GM12878 (cell line): ENCODE data around the gene CCDC9B. TPM values are rescaled to one million over a fixed set of nuclear protein-coding genes. Genes with fewer than 3 reads are reported as not detected.

Experiments used
- ATAC-seq: fragments of 200-7000 bp; cut with Tn5 transposase; 3 replicates; pipeline ENCODE4 v1.9.1; 2020; ENCODE audit warnings: mild to moderate bottlenecking, moderate library complexity
- BruUV-seq: library from RNA; stranded (reverse); fragments of 400-500 nt; replicated peaks from 2 replicates; lab custom pipeline; 2021; lab: Mats Ljungman, UMichigan
- CTCF ChIA-PET: fragments of 300-600 bp; sonication (Branson Sonifier 250); formaldehyde crosslinking; extraction: SDS; loops from one replicate; lab custom pipeline; 2021; ENCODE audit warnings: inconsistent platforms; lab: Yijun Ruan, JAX
- POLR2A ChIA-PET: fragments of 350-600 bp; formaldehyde crosslinking; extraction: SDS; loops from one replicate; lab custom pipeline; 2021; ENCODE audit warnings: inconsistent platforms; lab: Charles Lee
- RAD21 ChIA-PET: fragments of 300-600 bp; sonication (Branson Sonifier 250); formaldehyde crosslinking; loops from one replicate; lab custom pipeline; 2023; ENCODE audit warnings: antibody characterized with exemption; ENCODE audit not compliant: unreplicated experiment; lab: Charles Lee
- SMC1A ChIA-PET: fragments of 300-600 bp; sonication (Branson Sonifier 250); formaldehyde crosslinking; loops from one replicate; lab custom pipeline; 2023; ENCODE audit not compliant: unreplicated experiment, uncharacterized antibody; lab: Charles Lee
- DNase-seq: peaks from one replicate; pipeline ENCODE4 v3.0.0-alpha.2; 2011; ENCODE audit warnings: low read depth, low spot score
- FAIRE-seq: peaks from 3 replicates; lab custom pipeline; 2011; peaks lifted over from hg19 to GRCh38; lab: Jason Lieb, UNC
- H2AFZ ChIP-seq: 2 replicates; pipeline ENCODE4 v1.6.0; 2011; ENCODE audit warnings: low read depth, low read length, control low read depth; ENCODE audit not compliant: control insufficient read depth
- H3K27ac ChIP-seq: 2 replicates; pipeline ENCODE4 v1.5.1; 2011; ENCODE audit warnings: control low read depth; ENCODE audit not compliant: control insufficient read depth, insufficient read depth
- H3K27me3 ChIP-seq, 2 experiments: replicated peaks in 1 of 2; 2 replicates each; pipeline versions ENCODE4 v1.6.0 to v1.6.1; 2011; ENCODE audit warnings: low read length in 1 of 2; ENCODE audit not compliant: control insufficient read depth in 2 of 2, insufficient read depth in 2 of 2
- H3K36me3 ChIP-seq, 2 experiments: 2 replicates each; pipeline ENCODE4 v1.5.1; 2011; ENCODE audit warnings: low read length in 1 of 2; ENCODE audit not compliant: control insufficient read depth in 2 of 2, insufficient read depth in 2 of 2
- H3K4me1 ChIP-seq: 2 replicates; pipeline ENCODE4 v1.6.1; 2011; ENCODE audit warnings: mild to moderate bottlenecking, low read length, moderate library complexity, mixed read lengths; ENCODE audit not compliant: control insufficient read depth, insufficient read depth
- H3K4me2 ChIP-seq: 2 replicates; pipeline ENCODE4 v1.6.0; 2011; ENCODE audit warnings: control low read depth; ENCODE audit not compliant: control insufficient read depth, insufficient read depth
- H3K4me3 ChIP-seq: fragments of 200-600 bp; sonication (generic); 2 replicates; pipeline ENCODE4 v1.5.1; 2016
- H3K79me2 ChIP-seq: 2 replicates; pipeline ENCODE4 v1.6.0; 2011; ENCODE audit warnings: low read length; ENCODE audit not compliant: control insufficient read depth, insufficient read depth
- H3K9ac ChIP-seq: 2 replicates; pipeline ENCODE4 v1.8.0; 2011; ENCODE audit warnings: low read length, control low read depth, mixed read lengths; ENCODE audit not compliant: control insufficient read depth, insufficient read depth
- H3K9me3 ChIP-seq: replicated peaks from 3 replicates; pipeline ENCODE4 v1.5.1; 2011; ENCODE audit warnings: mild to moderate bottlenecking, low read length; ENCODE audit not compliant: control insufficient read depth, insufficient read depth
- H4K20me1 ChIP-seq: 2 replicates; pipeline ENCODE4 v1.6.0; 2011; ENCODE audit not compliant: control insufficient read depth, insufficient read depth
- CEBPB ChIP-seq, 2 experiments: fragments of 150-350 bp in 1 of 2; IDR thresholded peaks; 2 replicates each; pipeline ENCODE4 v1.6.1; 2012 to 2014; ENCODE audit warnings: low read depth in 2 of 2, low read length in 2 of 2, borderline replicate concordance in 1 of 2, inconsistent platforms in 1 of 2
- EZH2 ChIP-seq: IDR thresholded peaks from 2 replicates; pipeline ENCODE4 v1.6.1; 2012; ENCODE audit warnings: low read depth, mild to moderate bottlenecking, control low read depth, inconsistent platforms, low read length, borderline replicate concordance; ENCODE audit not compliant: control insufficient read depth
- SREBF1 ChIP-seq: IDR thresholded peaks from 2 replicates; pipeline ENCODE4 v1.6.1; 2012; ENCODE audit warnings: mild to moderate bottlenecking, low read length
- ZBTB33 ChIP-seq: fragments of 450-650 bp; IDR thresholded peaks from 2 replicates; pipeline ENCODE4 v1.6.1; 2017; ENCODE audit warnings: mild to moderate bottlenecking
- WGBS: methylation state at CpG from one replicate; pipeline ENCODE4 v1.1.6; 2016; ENCODE audit warnings: low lambda C conversion rate; ENCODE audit not compliant: insufficient replicate concordance, insufficient coverage; ENCODE audit errors: missing lambda C conversion rate; 5-methylcytosine and 5-hydroxymethylcytosine counted together
- in situ Hi-C: fragments of 300-500 bp; cut with MboI; formaldehyde crosslinking; loops from 9 replicates; pipeline ENCODE4 v1.14.3; 2018; ENCODE audit warnings: mixed read lengths
- intact Hi-C: fragments of 100-400 bp; cut with micrococcal nuclease; formaldehyde crosslinking; loops from one replicate; pipeline ENCODE4 v1.14.2; 2022; ENCODE audit not compliant: unreplicated experiment
- polyA plus RNA-seq, 11 experiments: library from polyadenylated mRNA; depleted of rRNA in 4 of 11; unstranded in 6 of 11; stranded (reverse) in 5 of 11; fragments of >200 nt; fragmentation: Nextera tagmentation in 4 of 11; fragmentation: Illumina TruSeq in 1 of 11; extraction: Ambion mirVana in 4 of 11; extraction: Trizol in 1 of 11; gene quantifications; 1 replicate in 1 of 11; 2 replicates in 10 of 11; pipeline versions ENCODE4 v1.2.1 to v1.2.3, GENCODE V29; 2011 to 2016; ENCODE audit warnings: inconsistent platforms in 2 of 11, missing spikeins in 2 of 11, low read depth in 1 of 11
- total RNA-seq, 4 experiments: library from RNA; depleted of rRNA in 3 of 4; stranded (reverse); fragments of >200 nt in 3 of 4; fragmentation: Illumina TruSeq in 1 of 4; extraction: Trizol in 1 of 4; gene quantifications; 2 replicates each; pipeline versions ENCODE4 v1.2.1 to v1.2.3, GENCODE V29; 2013 to 2021

Gene CCDC9B
- total and polyA plus RNA-seq, 10 of the 15 experiments (the other 5 are each of a cell fraction or from before 2014, with no cell fraction given) = 0.01 to 0.08 (median 0.03) TPM; not detected in 6

- TF ChIP-seq ZBTB33 (no peak), CEBPB (IDR thresholded peaks at IDR 0.05; ENCODE audit: borderline replicate concordance in 1 of 2, low read depth in 2 of 2, low read length in 2 of 2) (no peak), SREBF1 (no peak)
- TF ChIP-seq, all 136 proteins: peak for 0
Measured at GRCh38 chr15:40328176-40328575, 12.6 kb downstream of the CCDC9B start (continued).

GRCh38 chr15:40327457-40327856, 13.3 kb downstream of the CCDC9B start:
- in situ Hi-C loops (no loop called here), intact Hi-C loops (no loop called here)
- no peak for TF ChIP-seq EZH2
- H3K4me1 ChIP-seq = peaks cover 5% of the 10 kb centered on the region
- POLR2A ChIA-PET = no interaction called here
- no peaks in the 10 kb centered on the region for H3K27me3 ChIP-seq
- DNase-seq (no peak), ATAC-seq (no peak), FAIRE-seq (no peak)
- no peaks in the 10 kb centered on the region for H3K79me2 ChIP-seq
- no TSS peak for BruUV-seq
- H3K36me3 ChIP-seq = no peaks in the 10 kb centered on the region
- H2AFZ ChIP-seq = no peak overlapping the region
- H4K20me1 ChIP-seq = no peaks in the 10 kb centered on the region
- H3K4me2 ChIP-seq = no peak overlapping the region
- WGBS = 61% methylated on average over 6 of the region's 6 CpGs
- SMC1A ChIA-PET = interaction anchor here (0.7 to 5.7 kb wide), 3 partner anchors 10 to 343 kb away, joined by 3 to 31 read pairs (median 5); no protein-coding TSS in a partner anchor
- RAD21 ChIA-PET = interaction anchor here (4.1 kb wide), 1 partner anchor 10 kb away, joined by 21 read pairs; no protein-coding TSS in a partner anchor
- CTCF ChIA-PET = interaction anchor here (0.6 to 6.7 kb wide), 10 partner anchors 9 to 187 kb away, joined by 3 to 103 read pairs (median 4); partner anchors contain the start of genes CCDC9B and PLCB2
- no peak overlapping the region for H3K27ac ChIP-seq
- no peaks in the 10 kb centered on the region for H3K9me3 ChIP-seq
- no peak overlapping the region for H3K4me3 ChIP-seq
- H3K9ac ChIP-seq = no peak overlapping the region
